GM12878 (cell line): ENCODE data around the gene CCDC57. TPM values are rescaled to one million over a fixed set of nuclear protein-coding genes. Genes with fewer than 3 reads are reported as not detected.

Experiments used
- BHLHE40 ChIP-seq, 2 experiments: fragments of 450-650 bp in 1 of 2; IDR thresholded peaks; 2 replicates each; pipeline ENCODE4 v1.6.1; 2011 to 2017; ENCODE audit warnings: low read depth in 2 of 2, borderline replicate concordance in 1 of 2, improper control_type of control experiment in 1 of 2, low read length in 1 of 2, mild to moderate bottlenecking in 1 of 2
- CREB1 ChIP-seq: IDR thresholded peaks from 2 replicates; pipeline ENCODE4 v1.6.1; 2012; ENCODE audit warnings: low read depth, mild to moderate bottlenecking, inconsistent platforms
- CREM ChIP-seq: IDR thresholded peaks from 2 replicates; pipeline ENCODE4 v1.6.1; 2014; ENCODE audit warnings: antibody characterized with exemption, low read depth
- EP300 ChIP-seq, 2 experiments: fragments of 150-350 bp in 1 of 2; IDR thresholded peaks; 2 replicates each; pipeline ENCODE4 v1.6.1; 2011 to 2012; ENCODE audit warnings: low read depth in 2 of 2, low read length in 2 of 2, borderline replicate concordance in 1 of 2, improper control_type of control experiment in 1 of 2, inconsistent platforms in 1 of 2; ENCODE audit not compliant: control insufficient read depth in 1 of 2
- HDAC2 ChIP-seq: fragments of 200-600 bp; sonication (generic); IDR thresholded peaks from 2 replicates; pipeline ENCODE4 v1.6.1; 2017
- IRF4 ChIP-seq: IDR thresholded peaks from 2 replicates; pipeline ENCODE4 v1.6.1; 2011; ENCODE audit warnings: low read depth, low read length
- KLF5 ChIP-seq: fragments of 450-650 bp; IDR thresholded peaks from 2 replicates; pipeline ENCODE4 v1.6.1; 2014; ENCODE audit warnings: mild to moderate bottlenecking; ENCODE audit not compliant: partially characterized antibody
- MTA3 ChIP-seq: IDR thresholded peaks from 2 replicates; pipeline ENCODE4 v1.6.1; 2012; ENCODE audit warnings: low read length, inconsistent platforms, borderline replicate concordance
- RCOR1 ChIP-seq: conservative IDR thresholded peaks from 2 replicates; pipeline ENCODE4 v1.6.1; 2012; ENCODE audit warnings: low read depth, low read length, improper control_type of control experiment
- STAT1 ChIP-seq: fragments of 450-650 bp; conservative IDR thresholded peaks from 2 replicates; pipeline ENCODE4 v1.6.1; 2014; ENCODE audit warnings: antibody characterized with exemption, mild to moderate bottlenecking
- STAT3 ChIP-seq: IDR thresholded peaks from 2 replicates; pipeline ENCODE4 v1.6.1; 2011; ENCODE audit warnings: low read depth, low read length, improper control_type of control experiment
- TBL1XR1 ChIP-seq: IDR thresholded peaks from 2 replicates; pipeline ENCODE4 v1.6.1; 2012; ENCODE audit warnings: low read depth, low read length, improper control_type of control experiment
- TCF3 ChIP-seq: IDR thresholded peaks from 2 replicates; pipeline ENCODE4 v1.6.1; 2012; ENCODE audit warnings: low read depth, mild to moderate bottlenecking, low read length, borderline replicate concordance; ENCODE audit not compliant: insufficient read depth
- ZZZ3 ChIP-seq: IDR thresholded peaks from 2 replicates; pipeline ENCODE4 v1.6.1; 2011; ENCODE audit warnings: low read depth; ENCODE audit not compliant: control insufficient read depth, insufficient read length
- polyA plus RNA-seq, 11 experiments: library from polyadenylated mRNA; depleted of rRNA in 4 of 11; unstranded in 6 of 11; stranded (reverse) in 5 of 11; fragments of >200 nt; fragmentation: Nextera tagmentation in 4 of 11; fragmentation: Illumina TruSeq in 1 of 11; extraction: Ambion mirVana in 4 of 11; extraction: Trizol in 1 of 11; gene quantifications; 1 replicate in 1 of 11; 2 replicates in 10 of 11; pipeline versions ENCODE4 v1.2.1 to v1.2.3, GENCODE V29; 2011 to 2016; ENCODE audit warnings: inconsistent platforms in 2 of 11, missing spikeins in 2 of 11, low read depth in 1 of 11
- total RNA-seq, 4 experiments: library from RNA; depleted of rRNA in 3 of 4; stranded (reverse); fragments of >200 nt in 3 of 4; fragmentation: Illumina TruSeq in 1 of 4; extraction: Trizol in 1 of 4; gene quantifications; 2 replicates each; pipeline versions ENCODE4 v1.2.1 to v1.2.3, GENCODE V29; 2013 to 2021
- TF ChIP-seq, protein P1 (sequence below): fragments of 450-650 bp; formaldehyde crosslinking; IDR thresholded peaks from 2 replicates; pipeline ENCODE4 v1.4.0; 2022; ENCODE audit warnings: mild to moderate bottlenecking, moderate library complexity
- TF ChIP-seq, protein P2 (sequence below): IDR thresholded peaks from 2 replicates; pipeline ENCODE4 v1.6.1; 2012; ENCODE audit warnings: mild to moderate bottlenecking, low read depth, low read length
- TF ChIP-seq, protein P3 (sequence below): fragments of 450-650 bp; formaldehyde crosslinking; IDR thresholded peaks from 2 replicates; pipeline ENCODE4 v1.5.0; 2022; ENCODE audit warnings: mild to moderate bottlenecking, missing genetic modification characterization

The CCDC57 gene
- total and polyA plus RNA-seq, 10 of the 15 experiments (the other 5 are each of a cell fraction or from before 2014, with no cell fraction given) = 5.4 to 123 (median 45.8) TPM

DNA sequence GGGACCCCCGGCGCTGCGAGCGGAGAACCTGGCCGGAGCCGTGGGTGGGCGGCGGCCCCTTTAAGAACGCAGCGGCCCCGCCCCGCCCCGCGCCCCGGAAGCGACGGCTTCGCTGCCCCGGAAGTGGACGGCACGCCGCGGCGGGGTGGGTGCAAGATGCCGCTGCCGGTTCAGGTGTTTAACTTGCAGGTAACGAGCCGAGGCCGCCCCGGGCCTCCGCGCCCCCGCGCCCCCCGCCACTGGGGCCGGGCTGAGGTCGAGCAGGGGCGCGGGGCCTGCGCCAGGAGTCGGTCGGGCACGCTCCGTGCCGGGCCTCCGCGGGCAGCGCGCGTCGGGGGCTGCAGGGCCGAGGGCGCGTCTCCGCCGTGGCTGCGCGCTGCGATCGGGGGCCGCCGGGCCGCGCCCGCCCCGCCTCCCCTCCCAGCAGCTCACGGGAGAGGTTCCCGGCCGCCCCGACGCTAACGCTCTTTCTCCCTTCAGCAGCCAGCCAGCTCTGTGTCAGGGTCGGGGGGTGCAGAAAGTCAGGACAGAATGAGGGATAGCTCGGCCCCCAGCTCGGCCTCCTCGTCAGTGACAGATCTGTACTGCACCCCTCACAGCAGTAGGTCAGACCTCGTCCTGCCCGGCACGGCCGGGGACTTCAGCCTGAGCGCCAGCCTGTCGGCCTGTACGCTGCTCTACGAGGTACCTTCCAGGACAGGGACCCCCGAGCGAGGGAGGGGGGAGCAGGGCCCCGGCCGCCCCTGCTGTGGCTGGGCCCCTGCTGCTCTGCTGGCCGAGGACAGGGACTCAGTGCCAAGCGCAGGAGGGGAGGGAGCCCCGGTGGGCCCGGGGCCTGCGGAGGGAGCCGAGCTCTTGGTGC, 160.6 kb downstream of the CCDC57 start, which contains the start of the genes GPS1 and RFNG (continued):
- TF ChIP-seq BHLHE40 (IDR thresholded peaks at IDR 0.05; ENCODE audit: borderline replicate concordance in 1 of 2, low read depth in 2 of 2, low read length in 1 of 2) (peak in 1 of 2 experiments; percentile 52; a peak in 2 of 4 replicates), KLF5 (no peak), TCF3 (0 out of 2 replicates have a peak, but pooled peaks have one; percentile 14), EP300 (IDR thresholded peaks at IDR 0.05; ENCODE audit: borderline replicate concordance in 1 of 2, control insufficient read depth in 1 of 2, low read depth in 2 of 2, low read length in 2 of 2) (no peak), ZZZ3 (no peak), CREB1 (peak; percentile 76; the same call in 1 of the 2 replicates), STAT1 (no peak), RCOR1 (no peak), CREM (peak; percentile 39; the same call in 1 of the 2 replicates), TBL1XR1 (peak; percentile 58; the same call in 1 of the 2 replicates), STAT3 (no peak), HDAC2 (no peak), MTA3 (no peak), IRF4 (no peak)
- TF ChIP-seq, protein P1, sequence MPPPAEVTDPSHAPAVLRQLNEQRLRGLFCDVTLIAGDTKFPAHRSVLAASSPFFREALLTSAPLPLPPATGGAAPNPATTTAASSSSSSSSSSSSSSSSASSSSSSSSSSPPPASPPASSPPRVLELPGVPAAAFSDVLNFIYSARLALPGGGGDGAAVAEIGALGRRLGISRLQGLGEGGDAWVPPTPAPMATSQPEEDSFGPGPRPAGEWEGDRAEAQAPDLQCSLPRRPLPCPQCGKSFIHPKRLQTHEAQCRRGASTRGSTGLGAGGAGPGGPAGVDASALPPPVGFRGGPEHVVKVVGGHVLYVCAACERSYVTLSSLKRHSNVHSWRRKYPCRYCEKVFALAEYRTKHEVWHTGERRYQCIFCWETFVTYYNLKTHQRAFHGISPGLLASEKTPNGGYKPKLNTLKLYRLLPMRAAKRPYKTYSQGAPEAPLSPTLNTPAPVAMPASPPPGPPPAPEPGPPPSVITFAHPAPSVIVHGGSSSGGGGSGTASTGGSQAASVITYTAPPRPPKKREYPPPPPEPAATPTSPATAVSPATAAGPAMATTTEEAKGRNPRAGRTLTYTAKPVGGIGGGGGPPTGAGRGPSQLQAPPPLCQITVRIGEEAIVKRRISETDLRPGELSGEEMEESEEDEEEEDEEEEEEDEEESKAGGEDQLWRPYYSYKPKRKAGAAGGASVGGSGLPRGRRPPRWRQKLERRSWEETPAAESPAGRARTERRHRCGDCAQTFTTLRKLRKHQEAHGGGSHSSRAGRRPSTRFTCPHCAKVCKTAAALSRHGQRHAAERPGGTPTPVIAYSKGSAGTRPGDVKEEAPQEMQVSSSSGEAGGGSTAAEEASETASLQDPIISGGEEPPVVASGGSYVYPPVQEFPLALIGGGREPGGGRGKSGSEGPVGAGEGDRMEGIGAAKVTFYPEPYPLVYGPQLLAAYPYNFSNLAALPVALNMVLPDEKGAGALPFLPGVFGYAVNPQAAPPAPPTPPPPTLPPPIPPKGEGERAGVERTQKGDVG = no peak
- TF ChIP-seq, protein P2, sequence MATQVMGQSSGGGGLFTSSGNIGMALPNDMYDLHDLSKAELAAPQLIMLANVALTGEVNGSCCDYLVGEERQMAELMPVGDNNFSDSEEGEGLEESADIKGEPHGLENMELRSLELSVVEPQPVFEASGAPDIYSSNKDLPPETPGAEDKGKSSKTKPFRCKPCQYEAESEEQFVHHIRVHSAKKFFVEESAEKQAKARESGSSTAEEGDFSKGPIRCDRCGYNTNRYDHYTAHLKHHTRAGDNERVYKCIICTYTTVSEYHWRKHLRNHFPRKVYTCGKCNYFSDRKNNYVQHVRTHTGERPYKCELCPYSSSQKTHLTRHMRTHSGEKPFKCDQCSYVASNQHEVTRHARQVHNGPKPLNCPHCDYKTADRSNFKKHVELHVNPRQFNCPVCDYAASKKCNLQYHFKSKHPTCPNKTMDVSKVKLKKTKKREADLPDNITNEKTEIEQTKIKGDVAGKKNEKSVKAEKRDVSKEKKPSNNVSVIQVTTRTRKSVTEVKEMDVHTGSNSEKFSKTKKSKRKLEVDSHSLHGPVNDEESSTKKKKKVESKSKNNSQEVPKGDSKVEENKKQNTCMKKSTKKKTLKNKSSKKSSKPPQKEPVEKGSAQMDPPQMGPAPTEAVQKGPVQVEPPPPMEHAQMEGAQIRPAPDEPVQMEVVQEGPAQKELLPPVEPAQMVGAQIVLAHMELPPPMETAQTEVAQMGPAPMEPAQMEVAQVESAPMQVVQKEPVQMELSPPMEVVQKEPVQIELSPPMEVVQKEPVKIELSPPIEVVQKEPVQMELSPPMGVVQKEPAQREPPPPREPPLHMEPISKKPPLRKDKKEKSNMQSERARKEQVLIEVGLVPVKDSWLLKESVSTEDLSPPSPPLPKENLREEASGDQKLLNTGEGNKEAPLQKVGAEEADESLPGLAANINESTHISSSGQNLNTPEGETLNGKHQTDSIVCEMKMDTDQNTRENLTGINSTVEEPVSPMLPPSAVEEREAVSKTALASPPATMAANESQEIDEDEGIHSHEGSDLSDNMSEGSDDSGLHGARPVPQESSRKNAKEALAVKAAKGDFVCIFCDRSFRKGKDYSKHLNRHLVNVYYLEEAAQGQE = no peak
- TF ChIP-seq, protein P3, sequence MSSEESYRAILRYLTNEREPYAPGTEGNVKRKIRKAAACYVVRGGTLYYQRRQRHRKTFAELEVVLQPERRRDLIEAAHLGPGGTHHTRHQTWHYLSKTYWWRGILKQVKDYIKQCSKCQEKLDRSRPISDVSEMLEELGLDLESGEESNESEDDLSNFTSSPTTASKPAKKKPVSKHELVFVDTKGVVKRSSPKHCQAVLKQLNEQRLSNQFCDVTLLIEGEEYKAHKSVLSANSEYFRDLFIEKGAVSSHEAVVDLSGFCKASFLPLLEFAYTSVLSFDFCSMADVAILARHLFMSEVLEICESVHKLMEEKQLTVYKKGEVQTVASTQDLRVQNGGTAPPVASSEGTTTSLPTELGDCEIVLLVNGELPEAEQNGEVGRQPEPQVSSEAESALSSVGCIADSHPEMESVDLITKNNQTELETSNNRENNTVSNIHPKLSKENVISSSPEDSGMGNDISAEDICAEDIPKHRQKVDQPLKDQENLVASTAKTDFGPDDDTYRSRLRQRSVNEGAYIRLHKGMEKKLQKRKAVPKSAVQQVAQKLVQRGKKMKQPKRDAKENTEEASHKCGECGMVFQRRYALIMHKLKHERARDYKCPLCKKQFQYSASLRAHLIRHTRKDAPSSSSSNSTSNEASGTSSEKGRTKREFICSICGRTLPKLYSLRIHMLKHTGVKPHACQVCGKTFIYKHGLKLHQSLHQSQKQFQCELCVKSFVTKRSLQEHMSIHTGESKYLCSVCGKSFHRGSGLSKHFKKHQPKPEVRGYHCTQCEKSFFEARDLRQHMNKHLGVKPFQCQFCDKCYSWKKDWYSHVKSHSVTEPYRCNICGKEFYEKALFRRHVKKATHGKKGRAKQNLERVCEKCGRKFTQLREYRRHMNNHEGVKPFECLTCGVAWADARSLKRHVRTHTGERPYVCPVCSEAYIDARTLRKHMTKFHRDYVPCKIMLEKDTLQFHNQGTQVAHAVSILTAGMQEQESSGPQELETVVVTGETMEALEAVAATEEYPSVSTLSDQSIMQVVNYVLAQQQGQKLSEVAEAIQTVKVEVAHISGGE (CRISPR knock-in tag) = no peak
